ENCODE data around the gene UBE2C. TPM values are rescaled to one million over a fixed set of nuclear protein-coding genes. Genes with fewer than 3 reads are reported as not detected.
"Not testable (repeated sequence)": the region's sequence is repeated elsewhere in the genome, so short reads cannot be mapped to it uniquely, and the experiment has no call there.

The UBE2C gene
- total RNA-seq, 1 experiment from 2014 or later, result 423 TPM

- no peak for TF ChIP-seq CTCF (IDR thresholded peaks at IDR 0.05; ENCODE audit: insufficient read depth in 1 of 2, low read depth in 1 of 2, low read length in 1 of 2, severe bottlenecking in 1 of 2, unreplicated experiment in 1 of 2)
- peaks cover 5% of the 10 kb centered on the region for H3K4me1 ChIP-seq
- Mint-ChIP-seq H3K9me3 (ENCODE audit: unreplicated experiment) (no peaks in the 10 kb centered on the region), H3K36me3 (ENCODE audit: insufficient read depth, unreplicated experiment) (peaks cover 10% of the 10 kb centered on the region), H3K27me3 (ENCODE audit: insufficient read depth, unreplicated experiment) (no peaks in the 10 kb centered on the region), H3K4me3 (ENCODE audit: unreplicated experiment) (no peak overlapping the region), H3K27ac (ENCODE audit: unreplicated experiment) (no peak overlapping the region), H3K4me1 (ENCODE audit: low read depth, unreplicated experiment) (peaks cover 12% of the 10 kb centered on the region)
- H3K27me3 ChIP-seq (replicated peaks; ENCODE audit: control insufficient read depth, insufficient read depth, low read length), result 0 out of 2 replicates have a peak, but pooled peaks cover 1% of the 10 kb centered on the region
- intact Hi-C loops (cut with micrococcal nuclease; ENCODE audit: unreplicated experiment), result no loop called here
- no peaks in the 10 kb centered on the region for H3K9me3 ChIP-seq
- H3K36me3 ChIP-seq (ENCODE audit: control insufficient read depth, insufficient read depth, low read length), result no peaks in the 10 kb centered on the region
- BruUV-seq (replicated peaks), result no TSS peak
- ChIA-PET CTCF (interaction anchor here (2.7 kb wide), 1 partner anchor 17 kb away, joined by 15 read pairs; no protein-coding TSS in a partner anchor), POLR2A (no interaction called here)
- DNase-seq, result no peak
- no peak overlapping the region for H3K4me3 ChIP-seq (ENCODE audit: low read depth, low read length)
Observed at GRCh38 chr20:45788351-45788750, 24.1 kb upstream of the UBE2C start.

GRCh38 chr20:45792317-45793118 lies 19.9 kb upstream of the UBE2C start:
- intact Hi-C loops (cut with micrococcal nuclease; ENCODE audit: unreplicated experiment), result no loop called here
- Mint-ChIP-seq H3K4me3 (ENCODE audit: unreplicated experiment) (peak overlapping the region; percentile 76), H3K4me1 (ENCODE audit: low read depth, unreplicated experiment) (peaks cover 12% of the 10 kb centered on the region), H3K9me3 (ENCODE audit: unreplicated experiment) (no peaks in the 10 kb centered on the region), H3K27ac (ENCODE audit: unreplicated experiment) (peak overlapping the region; percentile 87), H3K36me3 (ENCODE audit: insufficient read depth, unreplicated experiment) (peaks cover 35% of the 10 kb centered on the region), H3K27me3 (ENCODE audit: insufficient read depth, unreplicated experiment) (no peaks in the 10 kb centered on the region)
- CTCF ChIA-PET, result interaction anchor here (1.3 kb wide), 1 partner anchor 21 kb away, joined by 13 read pairs; no protein-coding TSS in a partner anchor
- Histone ChIP-seq H3K27me3 (replicated peaks; ENCODE audit: control insufficient read depth, insufficient read depth, low read length) (no peaks in the 10 kb centered on the region), H3K4me1 (peaks cover 5% of the 10 kb centered on the region), H3K4me3 (ENCODE audit: low read depth, low read length) (peak overlapping the region; percentile 81), H3K36me3 (ENCODE audit: control insufficient read depth, insufficient read depth, low read length) (peaks cover 7% of the 10 kb centered on the region; the same call in 1 of the 2 replicates), H3K9me3 (no peaks in the 10 kb centered on the region)
- TSS peak; percentile 53 for BruUV-seq (replicated peaks)
- POLR2A ChIA-PET, result interaction anchor here (0.6 to 1.3 kb wide), 6 partner anchors 12 to 325 kb away, joined by 3 to 6 read pairs (median 4); partner anchors contain the start of gene ZSWIM1
- no peak for TF ChIP-seq CTCF (IDR thresholded peaks at IDR 0.05; ENCODE audit: insufficient read depth in 1 of 2, low read depth in 1 of 2, low read length in 1 of 2, severe bottlenecking in 1 of 2, unreplicated experiment in 1 of 2)
- DNase-seq, result no peak

DNA sequence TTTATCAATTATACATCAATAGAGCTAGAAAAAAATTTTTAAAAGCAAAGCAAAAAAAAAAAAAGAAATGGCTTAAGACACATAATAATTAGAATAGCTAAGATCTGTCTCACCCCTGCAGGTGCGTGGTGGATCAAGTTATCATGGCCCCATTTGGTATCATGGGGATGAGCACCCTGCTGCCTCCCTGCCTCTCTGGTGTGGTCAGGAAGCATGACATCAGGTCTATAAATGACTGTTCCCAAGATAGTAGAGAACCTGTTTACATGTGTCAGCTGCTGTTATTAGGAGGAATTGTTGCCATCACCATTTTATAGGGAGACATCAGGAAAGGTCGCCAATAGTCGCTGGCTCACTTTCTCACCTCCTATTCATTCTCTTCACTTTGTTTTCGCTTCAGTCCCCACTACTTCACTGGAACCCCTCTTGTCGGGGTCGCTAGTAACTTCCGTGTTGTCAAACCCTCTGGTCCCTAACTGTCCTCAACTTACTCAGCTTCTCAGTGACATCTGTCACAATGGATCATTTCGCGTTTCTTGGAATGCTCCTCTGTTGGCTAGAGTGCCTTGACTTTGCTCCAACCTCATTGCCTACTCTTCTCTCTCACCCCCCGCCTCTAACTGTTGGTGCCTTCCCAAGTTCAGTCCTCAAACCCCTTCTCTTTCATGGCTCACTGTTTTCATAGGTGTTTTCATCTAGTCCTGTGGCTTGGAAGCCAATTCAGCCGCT lies 15.9 kb upstream of the UBE2C start:
- no peak for DNase-seq
- intact Hi-C loops (cut with micrococcal nuclease; ENCODE audit: unreplicated experiment), result no loop called here
- Mint-ChIP-seq H3K4me1 (ENCODE audit: low read depth, unreplicated experiment) (peaks cover 10% of the 10 kb centered on the region), H3K9me3 (ENCODE audit: unreplicated experiment) (no peaks in the 10 kb centered on the region), H3K27me3 (ENCODE audit: insufficient read depth, unreplicated experiment) (no peaks in the 10 kb centered on the region), H3K27ac (ENCODE audit: unreplicated experiment) (no peak overlapping the region), H3K36me3 (ENCODE audit: insufficient read depth, unreplicated experiment) (peaks cover 33% of the 10 kb centered on the region), H3K4me3 (ENCODE audit: unreplicated experiment) (no peak overlapping the region)
- ChIA-PET CTCF (interaction anchor here (0.7 kb wide), 1 partner anchor 175 kb away, joined by 3 read pairs; no protein-coding TSS in a partner anchor), POLR2A (no interaction called here)
- Histone ChIP-seq H3K4me3 (ENCODE audit: low read depth, low read length) (no peak overlapping the region), H3K36me3 (ENCODE audit: control insufficient read depth, insufficient read depth, low read length) (peaks cover 7% of the 10 kb centered on the region; the same call in 1 of the 2 replicates), H3K27me3 (replicated peaks; ENCODE audit: control insufficient read depth, insufficient read depth, low read length) (no peaks in the 10 kb centered on the region), H3K4me1 (peaks cover 5% of the 10 kb centered on the region), H3K9me3 (no peaks in the 10 kb centered on the region)
- BruUV-seq (replicated peaks), result no TSS peak
- TF ChIP-seq CTCF (IDR thresholded peaks at IDR 0.05; ENCODE audit: insufficient read depth in 1 of 2, low read depth in 1 of 2, low read length in 1 of 2, severe bottlenecking in 1 of 2, unreplicated experiment in 1 of 2), result no peak

DNA sequence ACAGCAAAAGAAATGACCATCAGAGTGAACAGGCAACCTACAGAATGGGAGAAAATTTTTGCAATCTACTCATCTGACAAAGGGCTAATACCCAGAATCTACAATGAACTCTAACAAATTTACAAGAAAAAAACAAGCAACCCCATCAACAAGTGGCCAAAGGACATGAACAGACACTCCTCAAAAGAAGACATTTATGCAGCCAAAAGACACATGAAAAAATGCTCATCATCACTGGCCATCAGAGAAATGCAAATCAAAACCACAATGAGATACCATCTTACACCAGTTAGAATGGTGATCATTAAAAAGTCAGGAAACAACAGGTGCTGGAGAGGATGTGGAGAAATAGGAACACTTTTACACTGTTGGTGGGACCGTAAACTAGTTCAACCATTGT lies 14.9 kb upstream of the UBE2C start:
- intact Hi-C loops (cut with micrococcal nuclease; ENCODE audit: unreplicated experiment); H3K27me3 ChIP-seq (replicated peaks; ENCODE audit: control insufficient read depth, insufficient read depth, low read length); DNase-seq; H3K27me3 Mint-ChIP-seq (ENCODE audit: insufficient read depth, unreplicated experiment); H3K4me3 ChIP-seq (ENCODE audit: low read depth, low read length); H3K4me1 ChIP-seq; H3K9me3 ChIP-seq; CTCF ChIA-PET; H3K4me1 Mint-ChIP-seq (ENCODE audit: low read depth, unreplicated experiment); H3K4me3 Mint-ChIP-seq (ENCODE audit: unreplicated experiment); H3K36me3 ChIP-seq (ENCODE audit: control insufficient read depth, insufficient read depth, low read length); H3K9me3 Mint-ChIP-seq (ENCODE audit: unreplicated experiment); POLR2A ChIA-PET; H3K27ac Mint-ChIP-seq (ENCODE audit: unreplicated experiment): not testable (repeated sequence)
- TSS peak; percentile 10 for BruUV-seq (replicated peaks)
- H3K36me3 Mint-ChIP-seq (ENCODE audit: insufficient read depth, unreplicated experiment), result peaks cover 33% of the 10 kb centered on the region

Data from Caco-2 (cell line).